Colon (tissue), 2 donors: ENCODE measurements around the gene RIC1.
A peak's percentile ranks its signal among the peaks of the same experiment; 100 is the strongest.
"Not testable (repeated sequence)": the region's sequence is repeated elsewhere in the genome, so short reads cannot be mapped to it uniquely, and the experiment has no call there.

Experiments
- FAIRE-seq: peaks from 2 replicates; lab custom pipeline; 2012; peaks lifted over from hg19 to GRCh38; lab: Jason Lieb, UNC
- donor health status: control.
- donor health status: control.

The RIC1 gene

GRCh38 chr9:5675046-5675445, 46.1 kb downstream of the RIC1 start:
- not testable (repeated sequence) for FAIRE-seq

DNA sequence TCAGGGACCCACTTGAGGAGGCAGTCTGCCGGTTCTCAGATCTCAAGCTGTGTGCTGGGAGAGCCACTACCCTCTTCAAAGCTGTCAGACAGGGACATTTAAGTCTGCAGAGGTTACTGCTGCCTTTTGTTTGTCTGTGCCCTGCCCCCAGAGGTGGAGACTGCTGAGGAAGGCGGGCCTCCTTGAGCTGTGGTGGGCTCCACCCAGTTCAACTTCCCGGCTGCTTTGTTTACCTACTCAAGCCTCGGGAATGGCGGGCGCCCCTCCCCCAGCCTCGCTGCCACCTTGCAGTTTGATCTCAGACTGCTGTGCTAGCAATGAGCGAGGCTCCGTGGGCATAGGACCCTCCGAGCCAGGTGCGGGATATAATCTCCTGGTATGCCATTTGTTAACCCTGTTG, 54.7 kb downstream of the RIC1 start:
- not testable (repeated sequence) for FAIRE-seq

GRCh38 chr9:5684101-5684500, 55.2 kb downstream of the RIC1 start:
- FAIRE-seq: no peak

- no peak for FAIRE-seq
Measured at GRCh38 chr9:5688109-5688508, 59.2 kb downstream of the RIC1 start.

- peak; percentile 75 for FAIRE-seq
Measured at GRCh38 chr9:5690278-5690677, 61.4 kb downstream of the RIC1 start.

- FAIRE-seq: no peak
Measured at GRCh38 chr9:5695860-5696259, 67.0 kb downstream of the RIC1 start.

- no peak for FAIRE-seq
Measured at GRCh38 chr9:5696884-5697283, 68.0 kb downstream of the RIC1 start.

DNA sequence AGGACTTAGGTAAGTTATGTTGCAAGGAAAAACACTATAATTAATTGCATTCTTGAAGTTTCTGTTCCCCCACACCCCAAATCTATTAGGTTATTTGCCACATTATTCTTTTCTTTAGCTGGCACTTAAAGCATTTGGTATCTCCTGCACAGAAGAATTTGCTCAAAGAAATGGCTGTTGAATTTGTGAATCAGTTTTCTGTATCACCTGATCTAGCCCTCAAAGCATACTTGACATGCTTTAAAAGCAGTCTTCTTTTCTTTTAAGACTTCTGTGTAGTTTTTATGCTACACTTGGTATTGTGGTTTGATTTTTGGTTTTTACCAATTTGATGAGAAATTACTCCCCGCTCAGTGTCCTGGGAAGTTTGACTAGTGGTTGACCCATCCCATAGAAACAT, 69.1 kb downstream of the RIC1 start:
- no peak for FAIRE-seq

DNA sequence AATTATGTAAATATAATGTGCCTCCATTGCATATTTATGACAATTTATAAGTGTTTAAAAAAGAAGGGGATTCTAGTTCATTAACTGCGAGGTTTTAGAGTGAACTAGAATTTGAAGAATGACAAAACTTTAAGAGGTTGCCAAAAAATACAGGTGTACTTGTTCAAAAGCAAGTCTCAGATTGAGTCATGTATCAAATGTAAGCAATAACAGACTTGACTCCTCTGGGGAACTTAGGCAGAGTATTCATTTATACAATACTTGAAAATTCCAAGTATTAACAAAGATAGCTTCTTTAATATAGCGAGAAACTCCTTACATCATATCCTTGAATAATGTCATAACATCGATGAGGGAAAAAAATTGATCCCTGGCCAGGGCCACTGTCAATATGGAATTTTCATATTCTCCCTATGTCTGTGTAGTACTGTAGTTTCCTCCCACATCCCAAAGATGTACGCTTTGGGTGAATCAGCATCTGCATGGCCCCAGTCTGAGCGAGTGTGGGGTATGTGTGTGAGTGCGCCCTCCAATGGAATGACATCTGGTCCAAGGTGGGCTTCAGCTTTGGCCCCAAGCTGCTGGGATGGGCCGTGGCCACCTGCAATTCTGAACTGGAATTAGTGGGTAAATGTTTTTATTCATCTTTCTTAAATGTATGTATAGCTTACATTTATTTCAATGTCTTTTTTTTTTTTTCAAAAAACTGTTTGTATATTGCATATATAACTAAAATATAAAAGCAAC, 70.1 kb downstream of the RIC1 start:
- FAIRE-seq: no peak

DNA sequence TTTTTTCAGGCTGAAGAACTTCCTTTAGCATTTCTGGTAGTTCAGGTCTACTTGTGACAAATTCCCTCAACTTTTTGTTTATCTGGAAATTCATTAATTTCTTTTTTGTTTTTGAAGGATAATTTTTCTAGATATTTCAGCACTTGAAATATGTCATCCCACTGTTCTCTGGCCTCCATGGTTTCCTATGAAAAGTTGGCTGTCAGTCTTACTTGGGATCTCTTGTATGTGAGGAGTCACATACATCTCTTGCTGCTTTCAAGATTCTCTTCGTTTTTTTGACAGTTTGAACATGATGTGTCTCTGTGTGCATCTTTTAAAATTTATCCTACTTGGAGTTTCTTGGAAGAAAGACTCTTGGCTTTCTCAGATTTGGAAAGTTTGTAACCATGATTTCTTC, 79.5 kb downstream of the RIC1 start:
- no peak for FAIRE-seq

DNA sequence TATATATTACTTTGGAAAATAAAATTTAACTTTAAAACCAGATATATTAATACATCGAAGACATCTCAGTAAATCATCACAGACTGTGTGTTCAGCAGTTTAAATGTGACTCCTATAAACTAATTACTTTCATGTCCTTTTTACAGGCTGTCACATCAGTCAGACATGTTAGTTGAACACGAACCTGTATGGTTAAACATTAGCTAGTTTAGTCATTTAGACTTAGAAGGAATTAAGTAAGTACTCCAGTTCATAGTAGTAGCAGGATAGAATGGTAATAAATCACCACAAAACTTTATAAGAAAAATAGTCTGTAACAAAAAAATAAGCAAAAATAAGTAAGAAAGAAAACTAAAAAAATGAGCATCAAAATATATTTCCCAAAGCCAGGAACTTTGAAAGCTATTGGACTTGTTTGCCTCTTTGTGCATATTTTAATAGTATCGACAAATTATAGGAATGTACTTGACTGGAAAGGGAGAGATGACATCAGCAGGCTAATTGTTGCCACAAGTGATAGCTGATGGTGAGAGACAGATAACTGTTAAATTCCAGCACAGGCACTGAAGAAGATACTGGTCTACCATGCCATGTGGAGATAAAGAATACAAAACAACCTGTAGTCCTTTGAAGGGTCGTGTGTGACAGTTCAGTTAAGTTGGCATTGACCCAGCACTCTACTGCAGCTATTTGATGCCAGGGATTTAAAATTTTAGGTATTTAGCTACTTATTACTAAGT, 83.9 kb downstream of the RIC1 start:
- no peak for FAIRE-seq

DNA sequence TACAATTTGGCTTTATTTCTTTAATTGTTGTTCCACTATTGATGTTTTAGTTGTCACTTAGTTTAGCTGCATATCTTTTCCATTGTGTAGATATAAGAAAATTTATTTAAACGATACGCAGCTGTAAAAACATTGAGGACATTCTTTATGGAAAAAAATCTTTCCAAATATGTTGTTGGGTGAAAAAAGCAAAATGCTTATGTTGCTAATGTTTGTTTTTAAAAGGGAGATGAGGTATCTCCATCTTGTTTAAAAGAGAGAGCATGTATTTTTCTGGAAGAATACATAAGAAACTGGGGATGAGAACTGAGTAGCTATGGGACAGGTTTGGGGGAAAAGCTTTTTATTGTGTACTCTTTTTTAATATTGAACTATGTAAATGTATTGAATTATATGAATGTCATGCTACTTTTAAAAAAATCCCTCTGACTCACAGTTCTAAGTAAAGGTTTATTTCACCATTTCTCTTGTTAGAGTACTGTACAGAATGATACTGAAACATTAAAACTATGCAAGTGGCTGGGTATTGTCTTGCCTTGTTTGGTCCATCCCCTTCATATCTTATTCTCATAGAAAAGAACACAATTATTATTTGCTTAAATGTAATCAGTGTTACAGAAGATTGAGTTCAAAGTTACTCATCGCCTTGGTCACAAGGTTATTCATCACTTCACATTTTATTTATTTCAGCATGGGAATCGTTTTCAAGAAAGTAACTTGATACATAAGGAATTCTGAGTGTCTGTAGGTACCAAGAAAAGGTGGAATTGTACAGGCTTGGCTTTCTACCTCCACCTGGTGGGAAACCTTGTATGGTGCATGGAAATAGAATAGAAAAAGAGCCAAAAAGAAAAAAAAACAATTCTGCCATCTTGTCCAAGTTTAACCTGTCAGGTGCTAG, 85.8 kb downstream of the RIC1 start:
- peak; percentile 14 for FAIRE-seq

DNA sequence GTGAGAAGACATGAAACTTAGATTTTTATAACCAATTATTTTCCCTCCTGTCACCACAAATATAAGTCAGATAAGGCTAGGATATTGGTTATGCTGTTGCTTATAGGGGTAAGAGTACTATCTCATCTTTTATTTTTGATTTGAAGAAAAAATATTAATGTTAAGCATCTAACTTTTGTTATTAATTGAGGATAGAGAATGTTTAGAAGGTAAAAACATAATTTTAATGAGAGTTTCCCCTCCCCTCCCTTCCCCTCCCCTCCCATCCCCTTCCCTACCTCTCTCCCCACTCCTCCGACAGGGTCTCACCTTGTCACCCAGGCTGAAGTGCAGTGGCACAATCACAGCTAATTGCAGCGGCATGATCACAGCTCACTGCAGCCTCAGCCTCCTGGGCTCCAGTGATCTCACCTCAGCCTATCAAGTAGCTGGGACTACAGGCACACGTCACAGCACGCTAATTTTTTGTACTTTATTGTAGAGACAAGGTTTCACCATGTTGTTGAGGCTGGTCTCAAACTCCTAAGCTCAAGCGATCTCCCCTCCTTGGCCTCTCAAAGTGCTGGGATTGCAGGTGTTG, 86.7 kb downstream of the RIC1 start:
- no peak for FAIRE-seq

DNA sequence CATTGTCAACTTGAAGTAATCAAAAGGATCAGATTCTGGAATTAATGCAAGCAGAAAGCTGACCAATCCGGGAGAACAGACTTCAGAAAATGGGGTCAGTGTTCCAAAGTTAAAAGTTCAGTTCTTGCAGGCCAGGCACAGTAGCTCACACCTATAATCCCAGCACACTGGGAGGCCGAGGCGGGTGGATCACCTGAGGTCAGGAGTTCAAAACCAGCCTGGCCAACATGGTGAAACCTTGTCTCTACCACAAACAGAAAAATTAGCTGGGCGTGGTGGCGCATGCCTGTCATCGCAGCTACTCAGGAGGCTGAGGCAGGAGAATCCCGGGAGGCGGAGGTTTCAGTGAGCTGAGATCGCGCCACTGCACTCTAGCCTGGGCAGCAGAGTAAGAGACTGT, 88.5 kb downstream of the RIC1 start:
- not testable (repeated sequence) for FAIRE-seq

GRCh38 chr9:5718296-5719032, 89.6 kb downstream of the RIC1 start:
- FAIRE-seq: peak; percentile 75

DNA sequence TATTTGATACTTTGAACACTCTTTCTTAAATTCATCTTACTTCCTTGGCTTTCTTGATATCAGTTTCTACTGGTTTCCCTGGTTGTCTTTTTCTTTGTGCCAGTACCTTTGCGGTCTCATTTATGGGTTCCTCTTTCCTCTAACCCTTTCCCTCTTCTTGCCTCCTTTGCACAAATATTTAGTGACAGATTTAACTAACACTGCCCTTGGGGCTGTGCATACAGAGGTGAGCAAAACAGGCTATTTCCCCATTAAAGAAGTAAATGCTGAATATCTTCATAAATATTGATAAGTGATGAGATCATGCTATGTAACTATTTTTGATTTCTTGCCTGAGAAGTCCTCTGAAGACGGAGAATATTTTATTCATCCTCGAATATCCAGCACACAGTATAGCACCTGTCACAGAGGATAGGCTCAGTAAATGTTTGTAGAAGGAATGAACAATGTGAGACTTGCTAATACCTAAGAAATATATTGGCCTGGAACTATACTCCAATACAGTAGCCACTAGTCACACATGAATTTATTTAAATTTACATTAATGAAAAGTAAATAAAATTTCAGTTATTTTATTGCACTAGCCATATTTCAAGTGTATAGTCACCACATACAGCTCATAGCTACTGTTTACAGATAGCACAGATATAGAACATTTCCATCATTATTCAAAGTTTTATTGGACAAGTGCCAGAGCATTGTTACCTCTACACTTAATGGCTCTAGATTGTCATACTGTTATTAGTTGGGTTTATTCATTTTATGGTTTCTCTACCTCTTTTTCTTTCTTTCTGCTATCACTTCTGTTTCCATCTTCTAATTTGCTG, 90.4 kb downstream of the RIC1 start:
- FAIRE-seq: no peak

GRCh38 chr9:5720151-5720550, 91.2 kb downstream of the RIC1 start:
- FAIRE-seq: no peak

GRCh38 chr9:5721279-5722087, 92.6 kb downstream of the RIC1 start:
- no peak for FAIRE-seq

DNA sequence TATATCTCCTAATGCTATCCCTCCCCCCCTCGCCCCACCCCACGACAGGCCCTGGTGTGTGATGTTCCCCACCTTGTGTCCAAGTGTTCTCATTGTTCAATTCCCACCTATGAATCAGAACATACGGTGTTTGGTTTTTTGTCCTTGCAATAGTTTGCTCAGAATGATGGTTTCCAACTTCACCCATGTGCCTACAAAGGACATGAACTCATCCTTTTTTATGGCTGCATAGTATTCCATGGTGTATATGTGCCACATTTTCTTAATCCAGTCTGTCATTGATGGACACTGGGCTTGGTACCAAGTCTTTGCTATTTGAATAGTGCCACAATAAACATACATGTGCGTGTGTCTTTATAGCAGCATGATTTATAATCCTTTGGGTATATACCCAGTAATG, 93.8 kb downstream of the RIC1 start:
- FAIRE-seq: not testable (repeated sequence)

- no peak for FAIRE-seq
Measured at GRCh38 chr9:5735072-5735471, 106.2 kb downstream of the RIC1 start.
